Activated naive CD4-positive, alpha-beta T cell treated with anti-CD3 and anti-CD28 coated beads, Interleukin-2, amount 10 ng/mL, durations not matched to agents 7 days and 5 days (primary cell): ENCODE data around the gene PARP9.

ENCODE experiments used
- CTCF ChIA-PET: fragments of 350-600 bp; sonication (Branson Sonifier 250); formaldehyde crosslinking; loops from one replicate; lab custom pipeline; 2021; ENCODE audit warnings: antibody characterized with exemption; lab: Charles Lee
- DNase-seq: peaks from one replicate; pipeline ENCODE4 v3.0.0-alpha.2; 2020
- H3K27ac Mint-ChIP-seq: one replicate; pipeline ENCODE4 v1.8.0; 2021; ENCODE audit warnings: mild to moderate bottlenecking, moderate library complexity, mixed read lengths
- H3K27me3 Mint-ChIP-seq: one replicate; pipeline ENCODE4 v1.8.0; 2021; ENCODE audit warnings: mild to moderate bottlenecking, mixed read lengths
- H3K36me3 Mint-ChIP-seq: one replicate; pipeline ENCODE4 v1.8.0; 2021; ENCODE audit warnings: mixed read lengths
- H3K4me1 Mint-ChIP-seq: one replicate; pipeline ENCODE4 v1.8.0; 2021; ENCODE audit warnings: mixed read lengths
- H3K4me3 Mint-ChIP-seq: one replicate; pipeline ENCODE4 v1.8.0; 2021; ENCODE audit warnings: mild to moderate bottlenecking, moderate library complexity, mixed read lengths
- H3K9me3 Mint-ChIP-seq: one replicate; pipeline ENCODE4 v1.8.0; 2021; ENCODE audit warnings: mixed read lengths

PARP9 gene

GRCh38 chr3:122564155-122564912 lies at the start of gene PARP9, which contains the start of gene DTX3L:
PARP9 (minus strand) TSS chr3:122564300; CDS start chr3:122559620, 4,680 bp downstream.
DTX3L (plus strand) TSS chr3:122564338; CDS start chr3:122564427, 89 bp downstream.
- H3K27me3 Mint-ChIP-seq = no peaks in the 10 kb centered on the region
- peak within 1 kb of the TSS; percentile 99 for H3K4me3 Mint-ChIP-seq
- no peaks in the 10 kb centered on the region for H3K9me3 Mint-ChIP-seq
- H3K27ac Mint-ChIP-seq = peak within 1 kb of the TSS; percentile 97
- H3K36me3 Mint-ChIP-seq = peaks cover 77% of the 10 kb centered on the region
- H3K4me1 Mint-ChIP-seq = peaks cover 79% of the 10 kb centered on the region
- peak; percentile 92 for DNase-seq
- CTCF ChIA-PET = interaction anchor here (0.8 to 10.9 kb wide), 3 partner anchors 11 to 114 kb away, joined by 3 to 183 read pairs (median 5); partner anchors contain the start of gene PARP14

DNA sequence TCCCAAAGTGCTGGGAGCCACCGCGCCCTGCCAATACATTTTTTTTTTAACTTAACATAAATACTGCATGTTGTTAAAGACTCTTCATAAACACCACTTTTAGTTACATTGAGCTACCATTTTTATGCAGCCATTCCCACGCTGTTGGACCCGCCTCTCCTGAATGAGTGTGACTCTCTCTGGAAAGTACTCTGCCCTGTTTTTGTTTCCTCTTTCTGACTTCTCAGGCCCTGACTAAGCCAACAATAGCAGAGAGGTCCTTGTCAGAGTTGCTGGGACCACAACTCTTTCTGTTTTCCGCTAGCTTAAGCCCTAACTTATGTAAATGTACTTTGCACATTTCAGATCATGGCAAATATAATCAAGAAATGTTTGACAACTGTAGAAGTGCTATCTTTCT lies 48.6 kb upstream of the PARP9 start:
- no peak overlapping the region for H3K4me3 Mint-ChIP-seq
- CTCF ChIA-PET = no interaction called here
- no peaks in the 10 kb centered on the region for H3K27me3 Mint-ChIP-seq
- H3K36me3 Mint-ChIP-seq = peaks cover 70% of the 10 kb centered on the region
- peaks cover 30% of the 10 kb centered on the region for H3K4me1 Mint-ChIP-seq
- DNase-seq = no peak
- H3K27ac Mint-ChIP-seq = no peak overlapping the region
- H3K9me3 Mint-ChIP-seq = peaks cover 9% of the 10 kb centered on the region

DNA sequence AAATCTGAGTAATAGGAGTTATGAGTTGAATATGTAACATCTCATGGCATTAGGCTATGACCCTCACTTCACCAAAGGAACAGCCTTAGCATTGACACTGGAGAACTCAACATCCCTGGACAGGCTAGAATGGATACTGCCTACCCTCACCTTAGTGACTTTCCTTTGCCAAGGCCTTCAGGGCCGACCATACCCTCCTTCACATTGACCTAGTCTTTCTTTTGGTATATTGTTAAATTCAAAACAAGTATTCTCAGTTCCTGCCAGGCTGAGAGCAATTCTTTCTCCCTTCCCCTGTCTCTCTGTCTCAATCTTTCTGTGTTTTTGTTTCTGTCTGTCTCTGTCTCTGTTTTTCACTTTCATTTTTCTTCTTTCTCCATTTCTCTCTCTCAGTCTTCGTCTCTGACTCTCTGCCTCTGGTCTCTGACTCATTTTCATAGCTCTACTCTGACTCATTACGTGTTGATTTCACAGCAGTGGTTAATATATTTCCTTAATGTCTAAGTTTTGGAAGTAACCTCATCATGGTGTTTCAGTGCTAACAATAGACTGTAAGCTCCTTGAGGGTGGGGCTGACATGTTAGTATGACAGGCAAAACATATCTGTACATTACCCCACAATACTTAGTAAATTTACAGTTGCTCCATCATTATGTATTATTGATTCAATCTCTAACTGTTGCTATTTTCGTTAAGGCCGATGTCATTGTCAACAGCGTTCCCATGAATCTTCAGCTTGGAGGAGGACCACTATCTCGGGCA lies 45.9 kb upstream of the PARP9 start:
- Mint-ChIP-seq H3K9me3 (peaks cover 9% of the 10 kb centered on the region), H3K27ac (peak overlapping the region; percentile 88), H3K4me3 (peak overlapping the region; percentile 14), H3K27me3 (no peaks in the 10 kb centered on the region), H3K4me1 (peaks cover 24% of the 10 kb centered on the region), H3K36me3 (peaks cover 67% of the 10 kb centered on the region)
- DNase-seq = peak; percentile 32
- CTCF ChIA-PET = interaction anchor here (1.0 kb wide), 1 partner anchor 28 kb away, joined by 3 read pairs; no protein-coding TSS in a partner anchor

DNA sequence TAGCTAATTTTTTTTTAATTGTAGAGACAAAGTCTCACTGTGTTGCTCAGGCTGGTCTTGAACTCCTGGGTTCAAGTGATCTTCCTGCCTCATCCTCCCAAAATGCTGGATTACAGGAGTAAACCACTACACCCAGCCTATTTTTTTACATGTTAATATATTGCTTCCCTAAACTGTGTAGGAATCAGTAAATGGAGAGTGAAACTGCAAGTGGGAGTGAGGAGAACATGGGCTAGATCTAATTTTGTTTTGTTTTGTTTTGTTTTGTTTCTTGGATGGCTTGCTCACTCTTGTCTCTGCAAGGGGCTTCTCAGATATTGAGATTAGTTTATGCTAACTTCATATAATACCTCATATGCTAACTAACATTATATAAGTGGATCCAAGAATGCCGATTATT lies 44.8 kb upstream of the PARP9 start:
- H3K27ac Mint-ChIP-seq = peak overlapping the region; percentile 88
- CTCF ChIA-PET = no interaction called here
- no peak for DNase-seq
- peaks cover 9% of the 10 kb centered on the region for H3K9me3 Mint-ChIP-seq
- peaks cover 24% of the 10 kb centered on the region for H3K4me1 Mint-ChIP-seq
- no peak overlapping the region for H3K4me3 Mint-ChIP-seq
- no peaks in the 10 kb centered on the region for H3K27me3 Mint-ChIP-seq
- H3K36me3 Mint-ChIP-seq = peaks cover 65% of the 10 kb centered on the region

DNA sequence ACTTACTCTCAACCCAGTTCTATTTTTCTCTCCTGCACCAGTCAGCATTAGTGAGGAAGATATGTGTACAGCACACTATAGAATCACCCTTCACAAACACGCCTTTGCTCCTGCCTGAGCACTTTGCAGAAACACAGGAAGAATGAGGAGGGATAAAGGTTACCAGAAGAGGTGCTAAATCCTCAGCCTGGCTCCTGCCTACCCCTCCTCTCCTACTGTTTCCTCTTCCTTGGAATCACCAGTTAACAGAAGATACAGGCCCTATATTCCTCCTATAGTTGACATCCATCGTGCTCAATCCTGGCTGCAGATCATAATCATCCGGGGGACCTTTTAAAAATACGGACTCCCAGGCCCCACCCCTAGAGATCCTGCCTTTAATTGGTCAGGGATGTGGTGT lies 42.2 kb upstream of the PARP9 start:
- CTCF ChIA-PET = no interaction called here
- Mint-ChIP-seq H3K9me3 (peaks cover 7% of the 10 kb centered on the region), H3K4me3 (no peak overlapping the region), H3K27ac (no peak overlapping the region), H3K27me3 (no peaks in the 10 kb centered on the region), H3K4me1 (peaks cover 26% of the 10 kb centered on the region), H3K36me3 (peaks cover 64% of the 10 kb centered on the region)
- no peak for DNase-seq

DNA sequence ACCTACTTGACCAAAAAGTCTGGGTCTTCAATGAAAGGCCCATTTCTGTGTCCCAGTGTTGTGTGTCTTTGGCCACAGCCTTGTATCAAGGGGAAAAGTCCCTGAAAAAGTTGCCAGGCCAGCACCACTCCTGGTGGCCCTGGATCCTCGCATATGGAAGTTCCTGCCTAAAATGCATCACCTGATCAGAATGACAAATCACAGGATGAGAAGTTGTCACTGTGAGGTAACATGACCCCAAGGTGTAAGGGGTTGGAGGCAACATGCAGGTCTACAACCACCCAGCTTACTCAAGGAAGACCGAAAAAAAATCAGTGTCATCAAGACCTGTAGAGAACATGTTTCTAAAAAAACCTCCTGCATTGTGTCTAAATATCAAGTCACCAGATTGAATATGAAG lies 39.0 kb upstream of the PARP9 start:
- H3K4me1 Mint-ChIP-seq = peaks cover 8% of the 10 kb centered on the region
- no peak overlapping the region for H3K27ac Mint-ChIP-seq

GRCh38 chr3:122602011-122602710 lies 38.1 kb upstream of the PARP9 start:
- no peaks in the 10 kb centered on the region for H3K9me3 Mint-ChIP-seq
- no peaks in the 10 kb centered on the region for H3K27me3 Mint-ChIP-seq
- H3K27ac Mint-ChIP-seq = no peak overlapping the region
- CTCF ChIA-PET = interaction anchor here (1.5 kb wide), 1 partner anchor 77 kb away, joined by 3 read pairs; no protein-coding TSS in a partner anchor
- H3K4me1 Mint-ChIP-seq = peaks cover 8% of the 10 kb centered on the region
- H3K4me3 Mint-ChIP-seq = no peak overlapping the region
- peaks cover 47% of the 10 kb centered on the region for H3K36me3 Mint-ChIP-seq
- no peak for DNase-seq

More for the DNA sequence above, 39.0 kb upstream of the PARP9 start:
- no peaks in the 10 kb centered on the region for H3K27me3 Mint-ChIP-seq
- H3K36me3 Mint-ChIP-seq = peaks cover 53% of the 10 kb centered on the region
- CTCF ChIA-PET = interaction anchor here (1.5 kb wide), 1 partner anchor 76 kb away, joined by 3 read pairs; no protein-coding TSS in a partner anchor
- H3K4me3 Mint-ChIP-seq = no peak overlapping the region
- no peaks in the 10 kb centered on the region for H3K9me3 Mint-ChIP-seq
- no peak for DNase-seq

- Mint-ChIP-seq H3K36me3 (peaks cover 45% of the 10 kb centered on the region), H3K27me3 (no peaks in the 10 kb centered on the region), H3K27ac (no peak overlapping the region), H3K9me3 (peaks cover 5% of the 10 kb centered on the region), H3K4me3 (no peak overlapping the region), H3K4me1 (peaks cover 8% of the 10 kb centered on the region)
- CTCF ChIA-PET = no interaction called here
- no peak for DNase-seq
These were observed 34.5 kb upstream of the PARP9 start for GRCh38 chr3:122598556-122598955.

- peaks cover 41% of the 10 kb centered on the region for H3K36me3 Mint-ChIP-seq
- no peaks in the 10 kb centered on the region for H3K27me3 Mint-ChIP-seq
- H3K4me3 Mint-ChIP-seq = no peak overlapping the region
- CTCF ChIA-PET = no interaction called here
- no peak overlapping the region for H3K27ac Mint-ChIP-seq
- H3K9me3 Mint-ChIP-seq = peaks cover 5% of the 10 kb centered on the region
- DNase-seq = no peak
- peaks cover 6% of the 10 kb centered on the region for H3K4me1 Mint-ChIP-seq
These were observed 34.1 kb upstream of the PARP9 start for GRCh38 chr3:122598151-122598550.

DNA sequence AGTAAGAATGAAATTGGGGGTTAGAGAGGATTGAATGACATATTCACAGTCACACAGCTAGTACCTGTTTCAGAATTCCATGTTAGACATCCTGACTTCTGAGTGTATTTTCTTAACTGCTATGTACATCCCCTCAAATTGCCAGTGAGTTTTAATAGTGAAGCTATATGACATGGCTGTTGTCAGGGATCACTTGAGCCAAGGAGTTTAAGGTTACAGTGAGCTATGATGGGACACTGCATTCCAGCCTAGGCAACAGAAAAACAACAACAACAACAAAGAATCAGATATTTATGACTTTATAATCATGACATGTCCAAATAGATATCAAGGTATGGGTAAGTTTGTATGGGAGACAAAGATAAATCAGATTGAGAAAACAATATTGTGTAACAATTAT lies 29.9 kb upstream of the PARP9 start:
- H3K27me3 Mint-ChIP-seq = no peaks in the 10 kb centered on the region
- H3K4me1 Mint-ChIP-seq = peaks cover 5% of the 10 kb centered on the region
- H3K9me3 Mint-ChIP-seq = peaks cover 5% of the 10 kb centered on the region
- peaks cover 36% of the 10 kb centered on the region for H3K36me3 Mint-ChIP-seq
- H3K27ac Mint-ChIP-seq = no peak overlapping the region
- no peak overlapping the region for H3K4me3 Mint-ChIP-seq
- DNase-seq = no peak
- CTCF ChIA-PET = interaction anchor here (0.7 to 2.0 kb wide), 2 partner anchors 38 to 85 kb away, joined by 3 to 5 read pairs; no protein-coding TSS in a partner anchor

DNA sequence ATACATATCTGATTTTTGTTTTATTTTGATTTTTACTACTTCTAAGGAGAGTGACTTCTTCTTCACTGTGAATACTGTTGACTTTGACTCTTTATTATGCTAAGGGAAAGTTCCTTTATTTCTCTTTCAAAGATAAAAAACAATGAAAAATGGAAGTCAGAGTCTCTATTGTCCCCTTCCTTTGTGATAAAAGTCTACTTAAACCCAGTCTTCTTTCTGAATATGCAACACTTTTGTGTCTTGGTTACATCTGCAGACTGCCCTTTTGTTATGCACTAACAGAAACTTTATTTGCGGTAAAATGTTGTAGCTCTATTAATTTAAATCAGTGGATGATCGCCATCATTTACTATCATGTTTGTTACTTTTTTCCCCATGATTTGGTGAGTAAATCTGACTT lies 26.5 kb upstream of the PARP9 start:
- Mint-ChIP-seq H3K9me3 (no peaks in the 10 kb centered on the region), H3K27me3 (no peaks in the 10 kb centered on the region), H3K4me3 (no peak overlapping the region), H3K4me1 (peaks cover 13% of the 10 kb centered on the region), H3K27ac (no peak overlapping the region), H3K36me3 (peaks cover 34% of the 10 kb centered on the region)
- CTCF ChIA-PET = no interaction called here
- no peak for DNase-seq

DNA sequence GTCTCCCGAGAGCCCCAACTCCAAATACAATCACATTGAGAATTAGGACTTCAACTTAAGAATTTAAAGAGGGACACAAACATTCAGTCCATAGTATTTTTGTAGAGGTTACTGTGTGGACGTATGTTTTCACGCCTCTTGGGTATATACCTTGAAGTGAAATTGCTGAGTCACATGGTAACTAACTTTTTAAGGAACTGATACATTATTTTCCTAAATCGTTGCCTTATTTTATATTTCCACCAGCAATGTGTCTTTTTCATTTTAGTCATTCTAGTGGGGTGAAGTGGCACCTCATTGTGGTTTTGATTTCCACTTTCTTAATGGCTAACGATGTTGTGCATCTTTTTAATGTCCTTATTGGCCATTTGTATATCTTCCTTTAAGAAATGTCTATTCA lies 25.2 kb upstream of the PARP9 start:
- Mint-ChIP-seq H3K4me1 (peaks cover 15% of the 10 kb centered on the region), H3K4me3 (no peak overlapping the region), H3K36me3 (peaks cover 42% of the 10 kb centered on the region), H3K9me3 (no peaks in the 10 kb centered on the region), H3K27ac (no peak overlapping the region), H3K27me3 (no peaks in the 10 kb centered on the region)
- no peak for DNase-seq
- CTCF ChIA-PET = no interaction called here

DNA sequence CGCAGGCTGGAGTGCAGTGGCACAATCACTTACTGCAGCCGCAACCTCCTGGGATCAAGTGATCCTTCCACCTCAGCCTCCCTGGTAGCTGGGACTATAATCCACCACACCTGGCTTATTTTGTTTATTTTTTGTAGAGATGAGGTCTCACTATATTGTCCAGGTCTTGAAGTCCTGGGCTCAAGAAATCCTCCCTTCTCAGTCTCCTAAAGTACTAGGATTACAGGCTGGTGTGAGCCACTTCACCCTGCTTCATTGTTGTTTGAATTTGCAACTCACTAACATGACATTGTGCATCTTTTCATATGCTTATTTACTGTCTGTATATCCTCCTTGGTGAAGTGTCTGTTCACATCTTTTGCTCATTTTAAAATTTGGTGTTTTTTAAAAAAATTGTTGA lies 23.5 kb upstream of the PARP9 start:
- Mint-ChIP-seq H3K4me1 (peaks cover 21% of the 10 kb centered on the region), H3K27me3 (no peaks in the 10 kb centered on the region), H3K27ac (no peak overlapping the region), H3K4me3 (no peak overlapping the region), H3K36me3 (peaks cover 58% of the 10 kb centered on the region), H3K9me3 (peaks cover 9% of the 10 kb centered on the region)
- no peak for DNase-seq
- CTCF ChIA-PET = interaction anchor here (0.6 kb wide), 1 partner anchor 12 kb away, joined by 5 read pairs; no protein-coding TSS in a partner anchor
